Colonic mucosa (tissue), 4 donors: ENCODE results near the gene TPRG1L. TPM values are rescaled to one million over a fixed set of nuclear protein-coding genes. Genes with fewer than 3 reads are reported as not detected.

Source experiments
- DNase-seq: peaks from one replicate; pipeline ENCODE4 v3.0.0-alpha.2; 2020
- H3K27ac ChIP-seq: fragments of 200-600 bp; one replicate; pipeline ENCODE4 v1.8.0; 2021
- H3K27me3 ChIP-seq: fragments of 200-600 bp; one replicate; pipeline ENCODE4 v1.8.0; 2021
- H3K36me3 ChIP-seq: fragments of 200-600 bp; one replicate; pipeline ENCODE4 v1.8.0; 2021
- H3K4me1 ChIP-seq: fragments of 200-600 bp; one replicate; pipeline ENCODE4 v1.8.0; 2021; ENCODE audit warnings: mild to moderate bottlenecking
- H3K4me3 ChIP-seq: fragments of 200-600 bp; one replicate; pipeline ENCODE4 v1.8.0; 2021
- H3K9ac ChIP-seq, 2 donors: one replicate each; pipeline ENCODE4 v1.7.0; 2013; ENCODE audit warnings: control low read depth in 2 of 2, low read depth in 2 of 2, low read length in 2 of 2
- H3K9me3 ChIP-seq: fragments of 200-600 bp; one replicate; pipeline ENCODE4 v1.8.0; 2021
- intact Hi-C: fragments of 100-400 bp; cut with DNase I; formaldehyde crosslinking; loops from one replicate; pipeline ENCODE4 v1.14.1; 2022
- total RNA-seq, 2 donors: library from RNA; stranded (reverse); fragmentation: NEBNext Ultra II Directional in 1 of 2; extraction: Animal tissue kit (Norgen Biotek cat#: 25700) in 1 of 2; gene quantifications; one replicate each; pipeline ENCODE4 v1.2.1, GENCODE V29; 2021
- TF ChIP-seq, protein P1 (sequence below): fragments of 200-600 bp; IDR thresholded peaks from one replicate; pipeline ENCODE4 v1.8.0; 2022; ENCODE audit warnings: antibody characterized with exemption, mild to moderate bottlenecking
- donor health status: healthy.
- donor health status: DM: no; HTN: no; CAD: no.
- donor health status: DM: no; HTN: no; CAD: no.

TPRG1L gene
- total RNA-seq, 2 donors from 2014 or later, result 63.0 to 81.5 TPM

DNA sequence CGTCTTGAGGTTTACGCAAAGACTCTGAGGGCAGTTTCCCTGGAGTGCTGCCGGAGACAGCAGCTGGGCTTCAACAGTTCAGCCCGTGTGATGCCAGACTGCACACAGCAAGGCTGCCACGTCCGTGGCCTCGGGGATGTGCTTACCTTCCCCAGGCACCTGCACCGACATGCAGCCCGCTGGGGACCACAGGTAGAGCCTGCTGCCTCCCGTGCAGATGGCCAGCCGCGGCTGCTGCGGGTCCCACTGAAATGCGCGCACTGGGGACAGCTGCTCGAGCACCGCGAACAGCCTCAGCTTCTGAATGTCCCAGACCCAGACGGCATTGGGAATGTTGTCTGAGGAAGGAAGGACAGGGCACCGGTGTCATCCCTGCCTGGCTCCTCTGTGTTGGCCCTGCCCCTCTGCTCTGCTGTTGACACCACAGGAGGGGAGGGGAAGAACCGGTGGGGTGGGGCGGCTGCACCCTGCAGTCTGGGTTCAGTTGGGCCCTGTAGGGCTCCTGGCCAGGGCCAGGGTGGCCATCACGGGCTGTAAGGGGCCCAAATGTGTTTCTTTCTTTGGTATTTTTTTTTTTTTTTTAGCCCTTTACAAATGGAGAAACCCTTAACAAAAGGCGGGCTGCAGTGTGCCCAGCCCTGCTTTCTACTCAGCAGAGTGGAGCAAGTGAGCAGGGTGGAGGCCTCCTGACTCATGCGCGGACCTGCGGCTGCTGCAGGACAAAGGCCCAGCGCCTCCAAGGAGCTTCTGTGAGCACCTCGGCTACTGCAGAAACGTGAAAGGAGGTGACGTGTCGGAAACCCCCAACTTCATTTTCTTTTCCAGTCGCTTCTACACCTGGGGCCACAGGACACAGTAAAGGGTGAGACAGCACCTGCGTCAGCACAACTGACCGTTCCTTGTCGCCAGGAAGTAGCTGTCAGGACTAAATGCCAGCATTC, 6.8 kb downstream of the TPRG1L start:
- H3K36me3 ChIP-seq, result peaks cover 4% of the 10 kb centered on the region
- H3K27me3 ChIP-seq, result no peaks in the 10 kb centered on the region
- DNase-seq, result no peak
- H3K4me3 ChIP-seq, result no peak overlapping the region
- no peaks in the 10 kb centered on the region for H3K9me3 ChIP-seq
- TF ChIP-seq, protein P1, sequence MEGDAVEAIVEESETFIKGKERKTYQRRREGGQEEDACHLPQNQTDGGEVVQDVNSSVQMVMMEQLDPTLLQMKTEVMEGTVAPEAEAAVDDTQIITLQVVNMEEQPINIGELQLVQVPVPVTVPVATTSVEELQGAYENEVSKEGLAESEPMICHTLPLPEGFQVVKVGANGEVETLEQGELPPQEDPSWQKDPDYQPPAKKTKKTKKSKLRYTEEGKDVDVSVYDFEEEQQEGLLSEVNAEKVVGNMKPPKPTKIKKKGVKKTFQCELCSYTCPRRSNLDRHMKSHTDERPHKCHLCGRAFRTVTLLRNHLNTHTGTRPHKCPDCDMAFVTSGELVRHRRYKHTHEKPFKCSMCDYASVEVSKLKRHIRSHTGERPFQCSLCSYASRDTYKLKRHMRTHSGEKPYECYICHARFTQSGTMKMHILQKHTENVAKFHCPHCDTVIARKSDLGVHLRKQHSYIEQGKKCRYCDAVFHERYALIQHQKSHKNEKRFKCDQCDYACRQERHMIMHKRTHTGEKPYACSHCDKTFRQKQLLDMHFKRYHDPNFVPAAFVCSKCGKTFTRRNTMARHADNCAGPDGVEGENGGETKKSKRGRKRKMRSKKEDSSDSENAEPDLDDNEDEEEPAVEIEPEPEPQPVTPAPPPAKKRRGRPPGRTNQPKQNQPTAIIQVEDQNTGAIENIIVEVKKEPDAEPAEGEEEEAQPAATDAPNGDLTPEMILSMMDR, result no peak
- H3K4me1 ChIP-seq, result no peaks in the 10 kb centered on the region
- no peak overlapping the region for H3K27ac ChIP-seq
- no peak overlapping the region for H3K9ac ChIP-seq
- intact Hi-C loops, result no loop called here

DNA sequence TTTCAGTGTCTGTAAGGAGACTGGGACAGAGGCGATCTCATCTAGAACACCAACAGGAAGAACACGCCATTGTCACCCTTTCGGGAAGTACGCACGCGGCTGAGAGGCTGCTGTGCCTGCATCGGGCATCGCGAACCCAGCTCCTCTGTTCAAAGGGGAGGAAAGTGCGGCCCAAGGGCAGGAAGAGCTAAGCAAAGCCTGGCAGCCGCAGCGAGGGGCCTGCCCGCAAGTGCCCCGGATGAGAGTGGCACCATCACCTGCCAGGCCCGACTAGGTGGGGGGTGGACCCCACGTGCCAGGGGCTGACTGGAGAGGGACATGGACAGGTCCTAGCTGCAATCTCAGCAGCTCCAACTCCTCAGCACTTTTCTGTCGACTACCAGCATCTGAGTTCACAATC, 7.5 kb downstream of the TPRG1L start:
- no peaks in the 10 kb centered on the region for H3K27me3 ChIP-seq
- peaks cover 4% of the 10 kb centered on the region for H3K36me3 ChIP-seq
- H3K9ac ChIP-seq, result no peak overlapping the region
- TF ChIP-seq, protein P1, result no peak
- no peak overlapping the region for H3K27ac ChIP-seq
- no peak overlapping the region for H3K4me3 ChIP-seq
- no peaks in the 10 kb centered on the region for H3K4me1 ChIP-seq
- H3K9me3 ChIP-seq, result no peaks in the 10 kb centered on the region
- intact Hi-C loops, result no loop called here
- DNase-seq, result no peak

DNA sequence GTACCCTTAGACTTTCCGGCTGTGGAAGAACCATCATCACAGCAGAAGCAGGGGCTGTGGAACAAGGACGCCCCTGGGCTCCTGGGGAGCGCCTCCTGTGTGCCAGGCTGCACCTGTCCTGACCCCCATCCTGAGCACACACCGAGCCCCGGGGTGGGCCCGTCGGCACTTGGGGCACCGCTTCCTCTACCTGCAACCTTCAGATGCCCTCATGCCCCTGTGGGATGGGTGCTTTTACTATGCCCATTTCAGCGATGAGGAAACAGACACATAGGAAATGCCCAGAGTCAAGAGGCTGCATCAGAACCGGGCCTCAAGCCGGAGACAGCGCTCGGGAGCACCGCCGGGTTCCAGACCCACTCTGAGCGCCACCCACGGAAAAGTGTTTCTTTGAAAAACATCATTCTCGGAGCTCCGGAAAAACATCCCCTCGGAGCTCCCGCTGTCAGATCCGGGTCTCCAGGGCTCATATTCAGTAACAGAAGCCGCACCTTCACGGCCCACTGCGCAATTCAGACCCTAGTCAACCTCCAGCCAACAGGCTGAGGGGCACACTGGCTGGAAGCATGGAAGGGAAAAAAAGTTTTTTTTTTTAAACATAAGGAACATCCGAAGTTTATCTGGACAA, 8.0 kb downstream of the TPRG1L start:
- no peaks in the 10 kb centered on the region for H3K9me3 ChIP-seq
- no peak overlapping the region for H3K4me3 ChIP-seq
- intact Hi-C loops, result no loop called here
- peaks cover 4% of the 10 kb centered on the region for H3K36me3 ChIP-seq
- no peaks in the 10 kb centered on the region for H3K4me1 ChIP-seq
- TF ChIP-seq, protein P1, result no peak
- no peaks in the 10 kb centered on the region for H3K27me3 ChIP-seq
- no peak overlapping the region for H3K27ac ChIP-seq
- no peak for DNase-seq
- no peak overlapping the region for H3K9ac ChIP-seq

DNA sequence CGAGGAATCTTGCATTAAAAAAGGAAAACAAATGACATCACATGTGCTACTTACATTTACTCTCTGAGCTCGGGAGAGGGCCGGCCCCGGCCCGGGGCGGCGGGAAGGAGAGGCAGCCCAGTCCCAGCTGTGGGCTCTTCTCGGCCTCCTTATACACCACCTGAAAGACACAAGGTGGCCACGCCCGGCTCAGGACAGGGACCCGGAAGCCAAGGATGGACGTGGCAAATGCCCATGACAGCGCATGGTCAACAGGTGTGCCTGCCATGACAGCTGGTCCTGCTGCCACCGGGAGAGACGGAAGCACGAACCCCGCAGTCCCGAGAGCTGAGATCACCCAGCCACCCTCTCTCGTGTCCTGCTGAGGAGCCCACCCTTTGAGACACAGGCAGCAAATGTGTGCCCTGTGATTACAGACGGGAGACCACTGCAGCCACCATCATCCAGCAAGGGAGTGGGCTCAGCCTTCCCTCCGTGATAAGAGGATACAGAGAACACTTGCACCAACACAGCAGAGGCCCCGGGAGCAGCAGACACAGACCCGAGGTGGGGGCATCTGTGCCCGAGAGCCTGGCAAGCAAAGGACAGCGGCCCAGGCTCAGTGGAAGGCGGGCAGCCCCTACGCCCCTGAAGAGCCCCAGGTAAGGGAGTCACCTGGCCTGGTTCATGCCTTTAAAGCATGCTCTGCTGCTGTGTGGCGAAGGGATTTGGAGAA, 8.7 kb downstream of the TPRG1L start:
- Histone ChIP-seq H3K27ac (no peak overlapping the region), H3K4me3 (no peak overlapping the region), H3K9ac (no peak overlapping the region), H3K4me1 (no peaks in the 10 kb centered on the region), H3K9me3 (no peaks in the 10 kb centered on the region), H3K36me3 (peaks cover 8% of the 10 kb centered on the region), H3K27me3 (no peaks in the 10 kb centered on the region)
- intact Hi-C loops, result no loop called here
- DNase-seq, result no peak
- TF ChIP-seq, protein P1, result no peak

DNA sequence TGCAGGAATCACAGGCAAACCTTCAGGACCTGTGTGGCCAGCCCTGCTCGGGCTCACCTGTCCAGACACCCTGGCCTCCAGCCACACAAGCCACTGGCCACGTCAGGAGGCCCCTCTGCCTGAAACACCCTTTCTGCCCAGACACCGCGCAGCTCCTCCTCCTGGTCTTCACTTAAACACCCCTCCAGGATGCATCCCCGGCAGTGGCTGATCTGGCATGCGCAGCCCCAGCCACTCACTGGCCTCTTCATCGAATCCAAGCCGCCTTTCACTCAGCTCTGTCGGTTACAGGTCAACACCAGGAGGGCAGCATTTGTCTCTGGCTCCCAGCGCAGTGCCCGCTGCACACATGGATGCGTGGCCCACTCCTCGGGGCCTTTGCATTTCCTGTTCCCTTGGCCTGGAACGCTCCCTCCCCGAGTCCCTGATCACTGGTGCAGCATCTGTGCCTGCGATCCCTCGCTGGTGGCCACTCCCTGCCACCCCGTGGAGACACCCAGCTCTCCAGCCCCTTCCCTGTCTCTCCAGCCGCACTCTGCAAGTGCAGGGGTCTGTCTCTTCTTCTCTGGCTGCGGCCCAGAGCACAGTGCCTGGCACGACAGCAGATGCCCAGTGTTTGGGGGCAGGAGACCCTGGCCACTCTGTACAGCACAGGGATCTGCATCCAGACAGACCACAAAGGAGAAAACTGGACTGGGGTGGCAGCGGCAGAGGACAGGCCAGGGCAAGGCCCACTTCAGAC, 9.4 kb downstream of the TPRG1L start:
- no peaks in the 10 kb centered on the region for H3K9me3 ChIP-seq
- no peaks in the 10 kb centered on the region for H3K27me3 ChIP-seq
- H3K4me3 ChIP-seq, result no peak overlapping the region
- H3K36me3 ChIP-seq, result peaks cover 8% of the 10 kb centered on the region
- intact Hi-C loops, result no loop called here
- no peaks in the 10 kb centered on the region for H3K4me1 ChIP-seq
- no peak overlapping the region for H3K27ac ChIP-seq
- no peak overlapping the region for H3K9ac ChIP-seq
- TF ChIP-seq, protein P1, result no peak
- DNase-seq, result no peak
